Subcutaneous abdominal adipose tissue (tissue), 5 donors: ENCODE data around the gene NUDT6.
"Not testable (repeated sequence)": the region's sequence is repeated elsewhere in the genome, so short reads cannot be mapped to it uniquely, and the experiment has no call there.

Experiments used
- H3K27ac ChIP-seq: one replicate; pipeline ENCODE4 v1.7.0; 2013; ENCODE audit warnings: low read depth, mild to moderate bottlenecking, inconsistent platforms, low read length, moderate library complexity
- H3K27me3 ChIP-seq, 5 donors: one replicate each; pipeline ENCODE4 v1.7.0; 2013; ENCODE audit warnings: low read length in 5 of 5, inconsistent platforms in 1 of 5; ENCODE audit not compliant: control insufficient read depth in 5 of 5, insufficient read depth in 4 of 5
- H3K36me3 ChIP-seq, 5 donors: one replicate each; pipeline ENCODE4 v1.7.0; 2013; ENCODE audit warnings: low read length in 5 of 5; ENCODE audit not compliant: control insufficient read depth in 5 of 5, insufficient read depth in 5 of 5
- H3K4me1 ChIP-seq, 5 donors: one replicate each; pipeline ENCODE4 v1.7.0; 2013; ENCODE audit warnings: low read length in 5 of 5, mild to moderate bottlenecking in 3 of 5, moderate library complexity in 1 of 5; ENCODE audit not compliant: control insufficient read depth in 5 of 5, insufficient read depth in 5 of 5
- H3K4me3 ChIP-seq, 5 donors: one replicate each; pipeline ENCODE4 v1.7.0; 2013; ENCODE audit warnings: low read length in 5 of 5, low read depth in 1 of 5
- H3K9ac ChIP-seq, 5 donors: one replicate each; pipeline ENCODE4 v1.7.0; 2013; ENCODE audit warnings: low read length in 5 of 5, mild to moderate bottlenecking in 4 of 5, moderate library complexity in 3 of 5
- H3K9me3 ChIP-seq, 5 donors: one replicate each; pipeline ENCODE4 v1.7.0; 2013; ENCODE audit warnings: low read length in 5 of 5; ENCODE audit not compliant: control insufficient read depth in 5 of 5
- donor health status: healthy.
- donor health status: healthy.
- donor health status: healthy.
- donor health status: healthy.
- donor health status: healthy.

Gene NUDT6

GRCh38 chr4:122845066-122845465 is 77.3 kb downstream of the NUDT6 start:
- Histone ChIP-seq H3K9ac (no peak overlapping the region), H3K27me3 (no peaks in the 10 kb centered on the region), H3K4me1 (peaks cover 0 to 25% (median 10%) of the 10 kb centered on the region in 5 donors), H3K9me3 (no peaks in the 10 kb centered on the region), H3K4me3 (no peak overlapping the region), H3K36me3 (peaks cover 0 to 7% (median 0%) of the 10 kb centered on the region in 5 donors), H3K27ac (peak overlapping the region; percentile 66)

- not testable (repeated sequence) for H3K27ac ChIP-seq, H3K36me3 ChIP-seq, H3K9me3 ChIP-seq, H3K27me3 ChIP-seq, H3K9ac ChIP-seq, H3K4me3 ChIP-seq
- H3K4me1 ChIP-seq = peaks cover 0 to 25% (median 10%) of the 10 kb centered on the region in 5 donors
Observed at GRCh38 chr4:122844391-122844790, 78.0 kb downstream of the NUDT6 start.

- no peaks in the 10 kb centered on the region for H3K9me3 ChIP-seq
- H3K36me3 ChIP-seq = peaks cover 0 to 8% (median 6%) of the 10 kb centered on the region in 5 donors
- peaks cover 0 to 25% (median 10%) of the 10 kb centered on the region in 5 donors for H3K4me1 ChIP-seq
- H3K9ac ChIP-seq = no peak overlapping the region
- H3K27ac ChIP-seq = peak overlapping the region; percentile 51
- H3K4me3 ChIP-seq = no peak overlapping the region
- H3K27me3 ChIP-seq = no peaks in the 10 kb centered on the region
Observed at GRCh38 chr4:122842984-122843531, 79.3 kb downstream of the NUDT6 start.
